ENCODE measurements around the gene PYCARD. TPM values are rescaled to one million over a fixed set of nuclear protein-coding genes. Genes with fewer than 3 reads are reported as not detected.

PYCARD gene
- total and polyA plus RNA-seq, 9 of the 15 experiments (the other 6 are each of a cell fraction or from before 2014, with no cell fraction given), result 1.3 to 28.4 (median 6.0) TPM

- TF ChIP-seq CTBP1 (IDR thresholded peaks at IDR 0.05; ENCODE audit: borderline replicate concordance) (peak; percentile 87), MTA3 (IDR thresholded peaks at IDR 0.05; ENCODE audit: borderline replicate concordance) (0 out of 2 replicates have a peak, but pooled peaks have one; percentile 27), TFAP4 (CRISPR knock-in tag; IDR thresholded peaks at IDR 0.05; ENCODE audit: borderline replicate concordance) (peak; percentile 62), TGIF2 (CRISPR knock-in tag; IDR thresholded peaks at IDR 0.05) (no peak), POLR2G (IDR thresholded peaks at IDR 0.05; ENCODE audit: low read depth, low read length) (peak; percentile 81), PKNOX1 (IDR thresholded peaks at IDR 0.05) (peak; percentile 33; the same call in 1 of the 2 replicates), ZFX (CRISPR knock-in tag; IDR thresholded peaks at IDR 0.05) (peak; percentile 89), ATF1 (CRISPR knock-in tag; IDR thresholded peaks at IDR 0.05) (no peak), ATF1 (tag; IDR thresholded peaks at IDR 0.05) (no peak), TEAD4 (IDR thresholded peaks at IDR 0.05; ENCODE audit: low read length) (peak; percentile 33; the same call in 1 of the 2 replicates), TEAD4 (CRISPR knock-in tag; IDR thresholded peaks at IDR 0.05; ENCODE audit: borderline replicate concordance) (no peak), SMARCA4 (IDR thresholded peaks at IDR 0.05) (0 out of 2 replicates have a peak, but pooled peaks have one; percentile 14), ETV1 (tag; conservative IDR thresholded peaks at IDR 0.05; ENCODE audit: low read depth) (no peak), MAZ (CRISPR knock-in tag; conservative IDR thresholded peaks at IDR 0.05 in 1 of 2, IDR thresholded peaks at IDR 0.05 in 1 of 2) (peak in 1 of 2 experiments; percentile 45; a peak in 1 of 4 replicates), TEAD2 (tag; IDR thresholded peaks at IDR 0.05) (no peak), FIP1L1 (IDR thresholded peaks at IDR 0.05; ENCODE audit: low read depth, low read length, poor library complexity, severe bottlenecking) (peak; percentile 50), ZMIZ1 (IDR thresholded peaks at IDR 0.05; ENCODE audit: low read depth in 2 of 2, low read length in 2 of 2) (no peak), KDM5B (IDR thresholded peaks at IDR 0.05; ENCODE audit: insufficient replicate concordance, low read depth, low read length) (peak; percentile 57), ETV5 (CRISPR knock-in tag; IDR thresholded peaks at IDR 0.05; ENCODE audit: low read depth) (peak; percentile 22; the same call in 1 of the 2 replicates), SNRNP70 (optimal IDR thresholded peaks at IDR 0.05; ENCODE audit: low read depth, low read length) (no peak), SUPT5H (IDR thresholded peaks at IDR 0.05) (no peak), ZKSCAN3 (CRISPR knock-in tag; IDR thresholded peaks at IDR 0.05) (no peak)
These were observed 13.0 kb upstream of the PYCARD start (continued) for GRCh38 chr16:31215287-31216162.

Data from K562 (cell line).